Measurements from ENCODE around the gene POP7.
"Not testable (repeated sequence)": the region's sequence is repeated elsewhere in the genome, so short reads cannot be mapped to it uniquely, and the experiment has no call there.

Gene POP7

GRCh38 chr7:100723732-100724275, 17.9 kb downstream of the POP7 start:
- DNase-seq (ENCODE audit: low read depth in 2 of 2): no peak

GRCh38 chr7:100724364-100724763, 18.4 kb downstream of the POP7 start:
- DNase-seq (ENCODE audit: low read depth in 2 of 2): not testable (repeated sequence)

DNA sequence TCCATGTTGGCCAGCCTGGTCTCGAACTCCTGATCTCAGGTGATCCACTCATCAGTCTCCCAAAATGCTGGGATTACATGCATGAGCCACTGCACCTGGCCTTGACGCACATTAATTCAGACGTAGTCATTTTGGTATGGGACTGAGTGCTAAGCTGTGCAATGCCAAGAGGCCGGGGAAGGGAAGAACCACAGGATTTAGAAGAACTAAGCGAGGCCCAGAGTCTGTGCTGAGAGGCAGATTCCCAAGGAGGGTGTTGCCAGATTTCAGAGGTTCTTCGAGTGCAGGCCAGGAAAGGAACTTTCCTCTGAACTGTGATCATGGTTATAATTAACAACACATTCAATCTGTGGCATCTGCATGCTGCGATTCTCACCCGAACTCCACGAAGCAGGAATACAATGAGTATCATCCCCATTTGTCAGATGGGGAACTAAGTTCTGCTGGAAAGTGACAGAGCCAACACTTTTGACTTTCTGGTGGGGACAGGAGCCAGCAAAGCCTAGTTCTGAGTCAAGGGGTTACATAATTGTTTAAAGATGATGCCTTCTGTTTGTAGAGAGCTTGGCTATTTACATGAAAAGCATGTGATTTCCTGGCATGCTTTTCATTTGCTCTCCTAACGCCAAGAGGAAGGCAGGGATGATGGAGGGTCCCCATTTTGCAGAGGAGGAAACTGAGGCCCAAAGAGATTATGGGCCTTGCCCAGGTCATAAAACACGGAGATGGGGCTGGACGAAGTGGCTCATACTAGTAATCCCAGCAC, 21.3 kb downstream of the POP7 start:
- no peak for DNase-seq (ENCODE audit: low read depth in 2 of 2)

DNA sequence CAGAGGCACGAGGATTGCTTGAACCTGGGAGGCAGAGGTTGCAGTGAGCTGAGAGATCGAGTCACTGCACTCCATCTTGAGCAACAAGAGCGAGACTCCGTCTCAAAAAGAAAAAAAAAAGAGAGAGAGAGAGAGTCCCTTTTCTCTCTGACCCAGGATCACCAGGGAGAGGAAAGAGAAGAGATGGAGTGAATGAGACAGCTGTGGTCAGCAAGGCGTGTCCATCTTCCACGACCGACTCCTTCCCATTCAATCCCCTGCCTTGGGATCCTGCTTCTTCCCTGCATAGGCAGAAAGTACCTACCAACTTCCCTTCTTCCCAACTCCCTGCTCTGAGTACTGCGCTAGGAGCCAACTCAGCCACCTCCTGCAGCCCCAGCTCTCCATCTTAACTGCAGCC, 22.3 kb downstream of the POP7 start:
- no peak for DNase-seq (ENCODE audit: low read depth in 2 of 2)

GRCh38 chr7:100730136-100730800, 24.3 kb downstream of the POP7 start:
- DNase-seq (ENCODE audit: low read depth in 2 of 2): no peak

DNA sequence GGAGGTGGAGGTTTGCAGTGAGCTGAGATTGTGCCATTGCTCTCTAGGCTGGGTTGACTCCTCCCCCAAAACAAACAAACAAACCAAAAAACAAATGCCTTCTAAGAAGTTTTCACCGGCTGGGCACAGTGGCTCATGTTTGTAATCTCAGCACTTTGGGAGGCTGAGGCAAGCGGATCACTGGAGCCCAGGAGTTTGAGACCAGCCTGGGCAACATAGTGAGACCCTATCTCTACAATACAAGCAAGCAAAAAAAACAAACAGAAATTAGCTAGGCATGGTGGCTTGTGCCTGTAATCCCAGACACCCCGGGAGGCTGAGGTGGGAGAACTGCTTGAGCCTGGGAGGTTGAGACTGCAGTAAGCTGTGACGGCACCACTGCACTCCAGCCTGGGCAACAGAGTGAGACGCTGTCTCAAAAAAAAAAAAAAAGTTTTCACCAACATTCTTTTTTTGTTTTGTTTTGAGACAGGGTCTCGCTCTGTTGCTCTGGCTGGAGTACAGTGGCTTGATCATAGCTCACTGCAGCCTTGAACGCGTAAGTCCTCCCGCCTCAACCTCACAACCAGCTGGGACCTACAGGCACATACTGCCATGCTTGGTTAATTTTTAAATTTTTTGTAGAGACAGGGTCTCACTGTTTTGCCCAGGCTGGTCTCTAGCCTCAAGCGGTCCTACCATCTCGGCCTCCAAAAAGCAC, 26.2 kb downstream of the POP7 start:
- no peak for DNase-seq (ENCODE audit: low read depth in 2 of 2)

DNA sequence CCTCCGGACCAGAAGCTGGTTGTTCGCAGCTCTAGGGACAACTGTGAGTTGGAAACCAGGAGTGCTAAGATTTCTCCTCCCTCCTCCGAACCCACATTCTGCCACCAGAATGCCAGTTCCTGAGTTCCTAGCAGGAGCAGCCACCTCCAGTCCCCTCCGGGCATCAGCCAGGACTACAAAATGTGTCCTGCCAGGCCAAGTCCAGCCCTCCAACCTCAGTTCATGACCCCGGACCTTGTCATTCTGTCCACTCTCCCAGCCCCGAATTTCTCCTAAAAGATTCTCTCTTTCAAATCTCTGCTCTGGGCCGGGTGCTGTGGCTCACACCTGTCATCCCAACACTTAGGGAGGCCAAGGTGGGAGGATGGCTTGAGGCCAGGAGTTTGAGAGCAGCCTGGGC, 29.8 kb downstream of the POP7 start:
- DNase-seq (ENCODE audit: low read depth in 2 of 2): no peak

DNA sequence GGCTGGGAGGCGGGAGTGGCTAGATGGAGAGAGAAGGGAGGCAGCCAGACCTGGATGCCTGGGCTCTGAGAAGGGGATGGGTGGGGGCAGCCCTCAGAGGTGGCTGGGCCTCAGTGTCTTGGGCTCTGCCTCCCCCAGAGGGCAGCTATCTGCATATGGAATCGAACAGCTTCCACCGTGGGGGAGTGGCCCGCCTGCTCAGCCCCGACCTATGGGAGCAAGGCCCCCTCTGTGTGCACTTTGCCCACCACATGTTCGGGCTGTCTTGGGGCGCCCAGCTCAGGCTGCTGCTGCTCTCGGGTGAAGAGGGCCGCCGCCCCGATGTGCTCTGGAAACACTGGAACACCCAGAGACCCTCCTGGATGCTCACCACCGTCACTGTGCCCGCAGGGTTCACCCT, 30.8 kb downstream of the POP7 start:
- no peak for DNase-seq (ENCODE audit: low read depth in 2 of 2)

DNA sequence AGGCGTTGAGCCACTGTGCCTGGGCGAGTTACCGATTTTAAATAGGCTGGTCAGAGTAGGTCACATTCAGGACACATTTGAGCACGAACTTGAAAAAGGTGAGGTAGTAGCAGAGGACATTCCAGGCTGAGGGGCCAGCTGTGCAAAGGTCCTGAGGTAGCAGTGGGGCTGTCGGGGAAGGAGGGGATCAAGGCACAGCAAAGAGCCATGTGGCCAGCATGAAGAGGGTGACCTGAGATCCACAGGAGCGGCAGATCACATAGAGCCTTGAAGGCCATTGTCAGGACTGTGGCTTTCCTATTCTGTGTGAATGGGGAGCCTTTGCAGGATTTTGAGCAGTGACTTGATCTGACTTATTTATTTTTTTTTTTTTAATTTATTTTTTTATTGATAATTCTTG, 34.0 kb downstream of the POP7 start:
- no peak for DNase-seq (ENCODE audit: low read depth in 2 of 2)

- DNase-seq (ENCODE audit: low read depth in 2 of 2): no peak
These were observed 38.7 kb downstream of the POP7 start for GRCh38 chr7:100744605-100745004.

DNA sequence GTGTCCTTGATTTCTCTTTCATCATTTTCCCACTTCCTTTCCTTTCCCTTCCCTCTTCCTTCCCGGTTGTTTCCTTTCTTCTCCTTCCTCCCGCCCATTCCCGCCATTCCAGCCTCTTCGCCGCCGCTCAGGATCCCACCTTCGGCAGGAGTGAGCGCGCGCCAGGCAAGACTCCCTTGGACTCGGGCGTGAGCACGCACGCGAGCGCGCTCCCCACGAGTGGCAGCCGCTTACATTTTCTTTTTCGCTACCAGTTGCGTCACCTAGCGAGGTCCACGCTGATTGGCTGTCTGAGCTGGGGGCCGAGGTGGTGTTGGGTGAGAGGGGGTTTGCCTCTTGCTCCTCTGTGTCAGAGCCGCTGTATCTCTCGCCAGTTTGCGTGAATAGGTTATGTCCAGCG, 39.3 kb downstream of the POP7 start:
- no peak for DNase-seq (ENCODE audit: low read depth in 2 of 2)

DNA sequence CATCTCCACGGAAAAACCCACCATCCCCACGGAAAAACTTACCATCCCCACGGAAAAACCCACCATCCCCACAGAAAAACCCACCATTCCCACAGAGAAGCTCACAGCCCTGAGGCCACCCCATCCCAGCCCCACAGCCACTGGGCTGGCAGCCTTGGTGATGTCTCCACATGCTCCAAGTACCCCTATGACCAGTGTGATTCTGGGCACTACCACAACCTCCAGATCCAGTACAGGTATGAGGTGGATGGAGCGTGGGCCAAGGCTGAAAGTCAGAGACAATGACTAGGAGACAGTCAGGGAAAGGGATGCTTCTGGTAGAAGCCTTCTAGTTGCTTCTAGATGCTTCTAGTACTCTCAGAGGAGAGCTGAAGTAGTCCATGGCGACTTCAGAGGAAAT, 47.1 kb downstream of the POP7 start:
- no peak for DNase-seq (ENCODE audit: low read depth in 2 of 2)

DNA sequence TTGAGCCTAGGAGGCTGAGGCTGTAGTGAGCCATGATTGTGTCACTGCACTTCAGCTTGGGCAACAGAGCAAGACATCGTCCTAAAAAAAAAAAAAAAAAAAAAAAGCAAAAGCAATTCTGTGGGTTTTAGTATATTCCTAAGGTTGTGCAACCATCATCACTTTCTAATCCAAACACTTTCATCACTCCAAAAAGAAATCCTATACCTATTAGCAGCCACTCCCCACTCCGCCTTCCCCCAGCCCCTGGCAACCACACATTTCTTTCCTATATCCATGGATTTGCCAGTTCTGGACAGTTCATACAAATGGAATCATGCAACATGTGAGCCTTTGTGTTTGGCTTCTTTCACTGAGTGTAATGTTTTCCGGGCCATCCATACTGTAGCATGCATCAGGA, 47.8 kb downstream of the POP7 start:
- DNase-seq (ENCODE audit: low read depth in 2 of 2): no peak

Data from activated CD4-positive, alpha-beta T cell treated with anti-CD3 and anti-CD28 coated beads for 24 hours (primary cell).